DND-41 (cell line): ENCODE data around the gene TBC1D14.

Experiments
- ATAC-seq: fragments of 200-7000 bp; cut with Tn5 transposase; 3 replicates; pipeline ENCODE4 v1.9.1; 2021; ENCODE audit warnings: low read depth; ENCODE audit not compliant: insufficient read depth
- DNase-seq: peaks from one replicate; pipeline ENCODE4 v3.0.0-alpha.2; 2020
- H2AFZ ChIP-seq: 2 replicates; pipeline ENCODE4 v1.6.0; 2012; ENCODE audit warnings: low read depth, low read length
- H3K27ac ChIP-seq: 2 replicates; pipeline ENCODE4 v1.5.1; 2012; ENCODE audit warnings: low read length, inconsistent platforms
- H3K27me3 ChIP-seq: fragments of 200-600 bp; sonication (generic); 2 replicates; pipeline ENCODE4 v1.6.0; 2012; ENCODE audit warnings: low read length, mild to moderate bottlenecking, inconsistent platforms; ENCODE audit not compliant: insufficient read depth, poor library complexity
- H3K36me3 ChIP-seq: 2 replicates; pipeline ENCODE4 v1.5.1; 2012; ENCODE audit warnings: low read length, inconsistent platforms; ENCODE audit not compliant: insufficient read depth
- H3K4me1 ChIP-seq: 2 replicates; pipeline ENCODE4 v1.5.1; 2012; ENCODE audit warnings: mild to moderate bottlenecking, low read length; ENCODE audit not compliant: insufficient read depth
- H3K4me2 ChIP-seq: 2 replicates; pipeline ENCODE4 v1.6.0; 2012; ENCODE audit warnings: mild to moderate bottlenecking, moderate library complexity, low read length, inconsistent platforms; ENCODE audit not compliant: insufficient read depth
- H3K4me3 ChIP-seq, 2 experiments: fragments of 200-600 bp in 1 of 2; shearing (Covaris generic) in 1 of 2; 2 replicates each; pipeline ENCODE4 v1.5.1; 2012 to 2016; ENCODE audit warnings: inconsistent platforms in 2 of 2, low read length in 2 of 2, mild to moderate bottlenecking in 2 of 2, low read depth in 1 of 2, moderate library complexity in 1 of 2
- H3K79me2 ChIP-seq: 2 replicates; pipeline ENCODE4 v1.6.0; 2012; ENCODE audit warnings: low read length, inconsistent platforms; ENCODE audit not compliant: insufficient read depth
- H3K9ac ChIP-seq: 2 replicates; pipeline ENCODE4 v1.6.0; 2012; ENCODE audit warnings: low read depth, mild to moderate bottlenecking, inconsistent platforms, low read length, moderate library complexity
- H3K9me3 ChIP-seq: 2 replicates; pipeline ENCODE4 v1.5.1; 2012; ENCODE audit warnings: low read length, moderate library complexity, mild to moderate bottlenecking, inconsistent platforms; ENCODE audit not compliant: insufficient read depth, severe bottlenecking
- H4K20me1 ChIP-seq: 2 replicates; pipeline ENCODE4 v1.6.0; 2012; ENCODE audit warnings: low read length; ENCODE audit not compliant: insufficient read depth
- CTCF ChIP-seq: IDR thresholded peaks from 2 replicates; pipeline ENCODE4 v1.5.1; 2012; ENCODE audit warnings: borderline replicate concordance, low read length, moderate library complexity, mild to moderate bottlenecking; ENCODE audit not compliant: poor library complexity, severe bottlenecking; ENCODE audit errors: extremely low read depth
- EZH2 ChIP-seq: IDR thresholded peaks from 3 replicates; pipeline ENCODE4 v1.6.1; 2012; ENCODE audit warnings: borderline replicate concordance, low read depth, mild to moderate bottlenecking, moderate library complexity, low read length, inconsistent platforms; ENCODE audit not compliant: severe bottlenecking

Gene TBC1D14

DNA sequence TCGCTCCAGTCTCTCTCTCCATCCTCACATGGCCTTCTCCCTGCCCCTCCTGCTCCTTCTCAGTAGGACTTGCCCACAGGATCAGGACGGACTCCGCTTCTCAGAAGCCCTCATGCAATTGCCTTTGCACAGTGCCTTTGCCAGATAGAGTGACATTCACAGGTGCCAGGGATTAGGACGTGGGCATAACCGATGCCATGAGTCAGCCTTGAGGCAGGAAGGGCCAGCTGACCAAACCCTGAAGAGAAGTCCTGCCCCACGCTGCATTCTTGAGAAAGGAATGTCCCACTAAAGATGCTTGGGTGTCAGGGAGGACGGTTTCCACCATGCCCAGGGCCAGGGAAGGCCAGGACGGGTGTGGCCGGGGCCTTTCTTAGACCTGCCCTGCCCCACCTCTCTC lies 164.8 kb downstream of the TBC1D14 start:
- H2AFZ ChIP-seq, result no peak overlapping the region
- ATAC-seq (no peak), DNase-seq (no peak)
- no peak overlapping the region for H3K4me2 ChIP-seq
- TF ChIP-seq CTCF, result no peak
- no peak for TF ChIP-seq EZH2
- no peaks in the 10 kb centered on the region for H3K9me3 ChIP-seq
- H3K4me1 ChIP-seq, result peaks cover 4% of the 10 kb centered on the region
- H3K27me3 ChIP-seq, result no peaks in the 10 kb centered on the region
- H3K36me3 ChIP-seq, result no peaks in the 10 kb centered on the region
- peaks cover 7% of the 10 kb centered on the region for H4K20me1 ChIP-seq
- H3K9ac ChIP-seq, result no peak overlapping the region
- no peaks in the 10 kb centered on the region for H3K79me2 ChIP-seq
- H3K27ac ChIP-seq, result no peak overlapping the region
- H3K4me3 ChIP-seq, result no peak overlapping the region

- no peak overlapping the region for H3K4me2 ChIP-seq
- no peak overlapping the region for H3K9ac ChIP-seq
- no peak overlapping the region for H3K4me3 ChIP-seq
- no peak overlapping the region for H3K27ac ChIP-seq
- no peaks in the 10 kb centered on the region for H3K27me3 ChIP-seq
- no peaks in the 10 kb centered on the region for H3K9me3 ChIP-seq
- ATAC-seq (no peak), DNase-seq (no peak)
- H3K36me3 ChIP-seq, result no peaks in the 10 kb centered on the region
- H4K20me1 ChIP-seq, result peaks cover 7% of the 10 kb centered on the region
- TF ChIP-seq EZH2 (no peak), CTCF (no peak)
- H2AFZ ChIP-seq, result no peak overlapping the region
- no peaks in the 10 kb centered on the region for H3K79me2 ChIP-seq
- H3K4me1 ChIP-seq, result no peaks in the 10 kb centered on the region
These were observed 166.5 kb downstream of the TBC1D14 start for GRCh38 chr4:7075962-7076695.

GRCh38 chr4:7076696-7077082 lies 167.1 kb downstream of the TBC1D14 start:
- ATAC-seq, result no peak

More at GRCh38 chr4:7076696-7077082, 167.1 kb downstream of the TBC1D14 start:
- Histone ChIP-seq H3K79me2 (no peaks in the 10 kb centered on the region), H3K27me3 (no peaks in the 10 kb centered on the region), H4K20me1 (peaks cover 7% of the 10 kb centered on the region), H3K4me2 (no peak overlapping the region), H3K36me3 (no peaks in the 10 kb centered on the region), H3K27ac (no peak overlapping the region), H3K9ac (no peak overlapping the region), H2AFZ (no peak overlapping the region), H3K4me1 (no peaks in the 10 kb centered on the region), H3K4me3 (no peak overlapping the region), H3K9me3 (no peaks in the 10 kb centered on the region)
- no peak for TF ChIP-seq CTCF
- TF ChIP-seq EZH2, result no peak
- no peak for DNase-seq
